GM19452 (cell line): ENCODE measurements around the gene GSTP1.
A peak's percentile ranks its signal among the peaks of the same experiment; 100 is the strongest.
"Not testable (repeated sequence)": the region's sequence is repeated elsewhere in the genome, so short reads cannot be mapped to it uniquely, and the experiment has no call there.

Experiments
- ATAC-seq: cut with Tn5 transposase; IDR thresholded peaks from one replicate; pipeline ENCODE4 v1.9.1; 2021; ENCODE audit not compliant: unreplicated experiment

GSTP1 gene

DNA sequence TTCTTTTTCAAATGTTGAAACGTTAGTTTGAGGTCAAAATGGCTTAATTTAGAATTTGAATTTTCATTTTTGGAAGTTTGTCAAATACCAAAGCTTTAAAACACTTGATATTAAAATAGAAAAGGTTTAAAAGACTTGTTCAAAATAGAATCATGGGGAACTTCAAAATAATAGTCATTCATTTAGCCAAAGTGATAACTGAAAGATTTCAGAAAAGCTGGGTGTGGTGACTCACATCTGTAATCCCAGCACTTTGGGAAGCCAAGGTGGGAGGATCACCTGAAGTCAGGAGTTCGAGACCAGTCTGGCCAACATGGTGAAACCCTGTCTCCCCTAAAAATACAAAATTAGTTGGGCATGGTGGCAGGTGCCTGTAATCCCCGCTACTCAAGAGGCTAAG is 10.9 kb downstream of the GSTP1 start:
- no peak for ATAC-seq

DNA sequence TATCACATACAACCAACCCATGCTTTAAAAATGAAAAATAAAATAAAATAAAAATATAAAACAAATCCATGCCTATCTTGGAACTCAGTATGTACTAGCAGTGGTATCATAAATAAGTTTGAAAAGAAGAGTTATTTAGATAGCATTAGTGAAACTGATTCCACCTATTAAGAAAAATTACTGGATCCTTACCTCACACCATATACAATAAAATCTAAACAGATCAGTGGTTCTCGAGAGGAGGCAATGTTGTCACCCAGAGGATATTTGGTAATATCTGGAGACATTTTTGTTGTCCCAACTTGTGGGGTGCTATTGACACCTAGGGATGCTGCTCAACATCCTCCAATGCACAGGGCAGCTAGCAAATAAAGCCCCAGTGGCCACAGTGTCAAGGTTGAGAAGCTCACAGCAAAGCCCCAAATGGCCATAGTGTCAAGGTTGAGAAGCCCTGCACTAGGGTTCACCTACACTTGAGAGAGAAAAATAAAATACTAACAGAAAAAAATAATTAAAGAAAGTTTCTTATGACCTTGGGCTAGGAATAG is 13.2 kb downstream of the GSTP1 start:
- ATAC-seq, result no peak

DNA sequence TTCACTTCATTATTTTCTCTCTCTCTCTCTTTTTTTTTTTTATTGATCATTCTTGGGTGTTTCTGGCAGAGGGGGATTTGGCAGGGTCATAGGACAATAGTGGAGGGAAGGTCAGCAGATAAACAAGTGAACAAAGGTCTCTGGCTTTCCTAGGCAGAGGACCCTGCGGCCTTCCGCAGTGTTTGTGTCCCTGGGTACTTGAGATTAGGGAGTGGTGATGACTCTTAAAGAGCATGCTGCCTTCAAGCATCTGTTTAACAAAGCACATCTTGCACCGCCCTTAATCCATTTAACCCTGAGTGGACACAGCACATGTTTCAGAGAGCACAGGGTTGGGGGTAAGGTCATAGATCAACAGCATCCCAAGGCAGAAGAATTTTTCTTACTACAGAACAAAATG is 13.8 kb downstream of the GSTP1 start:
- ATAC-seq, result not testable (repeated sequence)

DNA sequence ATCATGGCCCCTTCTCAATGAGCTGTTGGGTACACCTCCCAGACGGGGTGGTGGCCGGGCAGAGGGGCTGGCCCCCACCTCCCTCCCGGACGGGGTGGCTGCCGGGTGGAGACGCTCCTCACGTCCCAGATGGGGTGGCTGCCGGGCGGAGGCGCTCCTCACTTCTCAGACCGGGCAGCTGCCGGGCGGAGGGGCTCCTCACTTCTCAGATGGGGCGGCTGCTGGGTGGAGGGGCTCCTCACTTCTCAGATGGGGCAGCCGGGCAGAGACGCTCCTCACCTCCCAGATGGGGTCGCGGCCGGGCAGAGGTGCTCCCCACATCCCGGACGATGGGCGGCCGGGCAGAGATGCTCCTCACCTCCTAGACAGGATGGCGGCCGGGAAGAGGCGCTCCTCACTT is 14.4 kb downstream of the GSTP1 start:
- ATAC-seq, result not testable (repeated sequence)

DNA sequence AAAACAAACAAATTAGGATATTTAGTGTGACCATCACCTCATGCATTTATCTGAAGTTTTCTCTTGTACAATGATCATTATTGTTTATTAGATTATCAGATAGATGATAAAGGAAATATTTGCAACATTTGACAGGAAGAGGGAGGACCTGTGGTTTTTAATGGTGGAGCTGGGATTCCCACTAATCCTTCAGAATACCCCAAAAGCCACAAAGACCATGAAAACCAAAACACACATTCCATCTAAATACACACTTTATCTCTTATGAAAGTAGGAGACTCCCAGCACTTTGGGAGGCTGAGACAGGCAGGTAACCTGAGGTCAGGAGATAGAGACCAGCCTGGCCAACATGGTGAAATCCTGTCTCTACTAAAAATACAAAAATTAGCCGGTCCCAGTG is 15.5 kb downstream of the GSTP1 start:
- ATAC-seq, result no peak

DNA sequence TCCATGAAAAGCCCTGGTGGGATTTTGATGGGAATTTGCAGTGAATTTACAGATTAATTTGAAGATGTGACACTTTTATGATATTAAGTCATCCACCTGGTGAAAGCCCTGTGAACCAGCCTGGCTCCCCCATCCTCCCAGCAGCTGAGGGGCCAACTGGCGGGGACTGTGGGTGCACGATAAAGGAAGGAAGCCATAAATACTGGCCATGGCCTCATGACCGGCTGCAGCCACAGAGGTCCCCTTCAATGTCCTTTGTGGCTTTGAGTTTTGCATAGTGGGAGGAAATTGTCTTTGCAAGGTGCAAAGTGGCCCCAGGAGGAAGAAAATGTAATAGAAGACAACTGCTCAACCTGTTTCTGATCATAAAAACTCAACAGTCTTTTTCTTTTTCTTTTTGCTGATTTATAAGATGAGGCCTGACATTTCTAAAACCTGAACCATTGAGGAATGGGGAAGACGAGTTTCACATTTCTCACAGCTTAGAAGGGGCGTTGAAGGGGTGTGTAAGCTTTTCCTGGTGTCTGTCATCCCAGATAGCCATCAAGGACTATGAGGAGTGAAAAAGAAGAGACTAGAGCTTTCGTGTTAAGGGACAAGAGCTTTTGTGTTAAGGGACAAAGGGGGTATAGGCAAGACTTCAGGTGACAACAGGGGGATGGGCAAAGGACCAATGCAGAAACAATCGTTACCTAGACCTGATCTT is 16.9 kb downstream of the GSTP1 start:
- peak; percentile 67 for ATAC-seq

DNA sequence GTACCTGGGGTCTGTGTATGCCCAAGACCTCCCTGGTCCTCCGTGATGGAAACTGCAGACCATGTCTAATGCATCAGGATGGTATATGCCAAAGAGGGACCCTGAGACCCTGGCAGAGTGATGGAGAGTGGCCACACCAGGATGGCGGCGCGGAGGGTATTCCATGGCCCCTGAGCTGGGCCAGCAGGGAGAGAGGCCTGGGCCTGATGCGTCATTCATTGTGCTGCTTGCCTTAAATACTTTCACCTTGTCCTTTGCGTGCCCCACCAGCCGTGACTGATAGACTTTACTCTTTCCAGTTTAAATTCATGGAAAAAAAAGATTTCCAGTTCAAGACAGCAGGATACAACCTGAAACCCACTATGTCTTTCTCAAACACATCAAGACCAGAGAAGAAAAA is 17.5 kb downstream of the GSTP1 start:
- no peak for ATAC-seq

DNA sequence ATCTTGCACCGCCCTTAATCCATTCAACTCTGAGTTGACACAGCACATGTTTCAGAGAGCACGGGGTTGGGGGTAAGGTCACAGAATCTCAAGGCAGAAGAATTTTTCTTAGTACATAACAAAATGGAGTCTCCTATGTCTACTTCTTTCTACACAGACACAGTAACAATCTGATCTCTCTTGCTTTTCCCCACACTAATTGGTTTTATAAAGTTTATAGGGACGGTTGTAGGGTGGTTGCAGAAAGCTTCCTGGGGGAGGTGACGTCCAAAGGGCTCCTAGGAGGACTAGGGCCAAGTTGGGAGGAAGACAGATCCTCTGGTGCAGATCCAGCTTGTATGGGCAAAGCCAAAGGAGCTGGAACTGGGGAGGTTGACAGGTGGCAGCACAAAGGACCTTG is 20.5 kb downstream of the GSTP1 start:
- ATAC-seq, result not testable (repeated sequence)

DNA sequence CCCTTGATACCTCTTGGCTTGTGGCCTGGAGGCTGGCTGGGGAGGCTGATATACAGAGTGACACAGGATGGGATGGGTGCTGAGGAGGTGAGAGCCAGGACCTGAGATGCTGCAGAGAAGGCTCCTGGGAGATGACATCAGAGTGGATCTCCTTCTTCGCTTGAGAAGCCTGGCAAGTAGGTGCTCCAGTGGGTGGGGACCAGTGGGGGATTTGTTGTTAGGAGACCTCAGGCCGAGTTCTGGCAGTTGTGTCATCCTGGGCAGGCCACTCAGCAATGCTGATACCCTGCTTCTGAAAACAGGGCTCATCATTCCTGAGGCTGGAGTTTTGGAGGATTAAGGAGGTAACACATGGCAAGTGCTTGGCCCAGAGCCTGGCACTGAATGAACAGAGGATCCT is 21.2 kb downstream of the GSTP1 start:
- no peak for ATAC-seq

DNA sequence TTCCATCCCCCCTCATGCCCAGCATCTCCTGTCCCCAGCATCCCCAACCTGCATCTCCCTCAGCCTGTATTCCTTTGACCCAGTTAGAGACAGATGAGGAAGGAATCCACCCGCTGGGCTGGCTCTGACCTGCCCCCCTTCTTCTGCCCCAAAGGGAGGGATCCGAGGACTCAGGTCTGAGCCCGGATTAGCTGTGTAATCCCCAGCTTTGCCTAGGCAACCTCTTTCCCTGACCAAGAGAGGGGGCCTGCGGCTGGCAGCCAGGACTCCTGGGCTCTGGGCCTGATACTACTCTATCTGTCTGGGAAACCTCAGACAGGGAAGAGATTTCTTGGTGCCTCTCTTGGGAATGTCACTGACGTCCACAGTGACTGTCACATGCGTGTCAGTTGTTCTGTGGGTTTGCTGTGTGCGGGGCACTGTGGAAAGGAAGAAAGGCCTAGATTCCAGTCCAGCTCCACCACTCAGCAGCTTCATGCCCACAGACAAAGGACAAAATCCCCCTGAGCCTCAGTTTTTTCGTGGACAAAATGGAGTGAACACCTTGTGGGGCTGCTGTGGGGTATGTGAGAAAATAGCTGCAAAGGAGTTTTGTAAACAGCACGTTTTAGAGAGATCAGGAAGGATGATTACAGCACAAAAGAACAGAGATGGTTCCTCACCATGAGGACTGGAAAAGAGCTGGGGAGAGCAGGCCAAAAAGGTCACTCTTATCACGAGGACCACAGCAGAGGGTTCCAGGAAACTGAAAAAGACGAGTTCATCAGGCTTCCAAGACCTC is 21.8 kb downstream of the GSTP1 start:
- ATAC-seq, result no peak

DNA sequence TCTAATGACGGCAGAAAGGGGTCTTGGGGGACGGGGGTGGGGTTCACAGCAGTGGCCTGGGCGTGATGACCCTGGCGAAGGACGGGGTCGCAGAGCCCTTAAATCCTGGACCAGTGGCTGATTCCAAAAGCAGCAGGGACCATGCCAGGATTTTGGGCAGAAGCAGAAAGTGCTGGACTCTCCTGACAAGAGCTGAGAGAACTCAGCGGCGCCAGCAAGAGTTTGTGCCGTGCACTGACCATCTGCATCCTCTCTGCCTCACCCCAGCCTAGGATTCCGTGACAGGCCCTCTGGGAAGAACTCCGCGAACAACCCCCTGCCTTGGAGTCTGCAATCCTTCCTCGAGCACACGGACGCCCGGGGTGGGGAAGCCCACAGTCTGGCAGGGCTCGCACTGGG is 22.5 kb downstream of the GSTP1 start:
- no peak for ATAC-seq

DNA sequence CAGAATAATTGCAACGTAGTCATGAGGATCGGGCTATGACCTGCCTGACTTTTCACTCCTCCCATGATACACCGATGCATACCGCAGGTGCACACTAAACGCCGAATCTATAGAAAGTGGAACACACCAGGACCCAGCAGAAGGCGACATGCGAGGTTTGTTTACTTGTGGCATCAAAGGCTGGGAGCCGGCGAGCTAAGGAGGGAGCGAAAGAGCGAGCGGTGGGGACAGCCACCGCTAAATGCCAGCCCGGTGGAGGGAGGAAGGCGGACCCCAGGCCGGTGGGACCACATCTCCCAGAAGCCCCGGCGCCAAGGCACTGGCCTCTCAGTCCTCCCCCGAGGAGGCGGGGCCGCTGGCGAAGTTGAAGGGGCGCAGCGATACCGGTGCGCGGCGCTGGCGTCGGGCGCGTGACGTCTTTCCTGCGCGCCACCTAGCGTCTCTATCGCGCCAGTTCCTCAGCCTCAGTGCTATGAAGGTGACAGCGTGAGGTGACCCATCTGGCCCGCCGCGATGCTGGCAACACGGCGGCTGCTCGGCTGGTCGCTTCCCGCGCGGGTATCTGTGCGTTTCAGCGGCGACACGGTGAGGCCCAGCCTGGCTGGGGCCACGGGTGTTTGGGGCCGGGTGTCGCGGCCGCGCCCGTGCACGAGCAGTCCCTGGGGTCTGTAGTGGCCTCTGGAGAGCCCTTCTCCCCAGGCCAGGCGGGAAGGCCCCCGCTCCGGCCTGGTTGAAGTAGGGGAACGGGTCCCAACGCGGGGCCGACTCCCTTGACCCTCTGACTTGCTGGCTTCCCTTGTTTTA is 23.1 kb downstream of the GSTP1 start, which contains the start of gene NDUFV1:
Gene NDUFV1, plus strand, starts transcription at position 445 of the 804 bp plus-strand sequence. Its CDS starts 69 bp downstream, at position 514.
- peak; percentile 93 for ATAC-seq

DNA sequence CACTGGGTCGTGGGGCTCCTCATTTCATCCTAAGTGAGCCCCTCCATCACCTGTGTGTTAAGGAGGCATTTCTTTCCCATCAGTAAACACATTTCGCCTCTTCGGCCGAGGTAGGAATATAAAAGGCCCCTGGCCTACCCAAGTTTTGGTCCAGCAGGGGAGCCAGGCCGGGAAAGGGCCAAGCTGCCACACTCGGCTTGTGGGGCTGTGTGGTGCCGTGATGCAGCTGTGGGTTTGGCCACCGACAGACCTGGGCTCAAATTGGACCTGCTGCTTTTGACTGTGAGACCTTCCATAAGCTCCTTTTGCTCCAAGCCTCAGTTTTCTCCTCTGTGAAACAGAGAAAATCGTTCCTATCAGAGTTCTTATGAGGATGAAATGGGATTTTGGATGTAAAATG is 23.9 kb downstream of the GSTP1 start:
- no peak for ATAC-seq

DNA sequence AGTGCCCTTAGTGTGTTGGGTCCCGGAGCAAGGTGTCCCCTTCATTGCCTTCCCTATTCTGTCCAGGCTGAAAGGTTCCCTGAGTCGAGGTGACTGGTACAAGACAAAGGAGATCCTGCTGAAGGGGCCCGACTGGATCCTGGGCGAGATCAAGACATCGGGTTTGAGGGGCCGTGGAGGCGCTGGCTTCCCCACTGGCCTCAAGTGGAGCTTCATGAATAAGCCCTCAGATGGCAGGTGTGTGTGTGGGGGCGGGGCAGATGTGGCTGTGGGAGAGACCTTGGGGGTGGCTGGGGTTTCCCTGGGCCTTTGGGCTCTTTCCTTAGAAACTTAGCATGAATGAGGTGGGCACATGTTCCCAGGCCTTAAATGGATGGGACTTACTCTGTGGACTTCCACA is 24.9 kb downstream of the GSTP1 start:
- no peak for ATAC-seq

DNA sequence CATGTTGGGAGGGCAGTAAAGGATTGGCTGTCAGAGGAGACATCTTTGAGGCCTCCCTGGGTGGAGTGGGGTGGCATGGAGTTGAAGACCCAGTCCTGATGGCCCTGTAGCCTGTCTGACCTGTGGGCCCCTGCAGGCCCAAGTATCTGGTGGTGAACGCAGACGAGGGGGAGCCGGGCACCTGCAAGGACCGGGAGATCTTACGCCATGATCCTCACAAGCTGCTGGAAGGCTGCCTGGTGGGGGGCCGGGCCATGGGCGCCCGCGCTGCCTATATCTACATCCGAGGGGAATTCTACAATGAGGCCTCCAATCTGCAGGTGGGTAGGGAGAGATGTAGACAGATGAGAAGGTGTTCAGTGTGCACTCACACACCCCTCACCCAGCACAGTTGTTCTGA is 25.7 kb downstream of the GSTP1 start:
- ATAC-seq, result no peak

DNA sequence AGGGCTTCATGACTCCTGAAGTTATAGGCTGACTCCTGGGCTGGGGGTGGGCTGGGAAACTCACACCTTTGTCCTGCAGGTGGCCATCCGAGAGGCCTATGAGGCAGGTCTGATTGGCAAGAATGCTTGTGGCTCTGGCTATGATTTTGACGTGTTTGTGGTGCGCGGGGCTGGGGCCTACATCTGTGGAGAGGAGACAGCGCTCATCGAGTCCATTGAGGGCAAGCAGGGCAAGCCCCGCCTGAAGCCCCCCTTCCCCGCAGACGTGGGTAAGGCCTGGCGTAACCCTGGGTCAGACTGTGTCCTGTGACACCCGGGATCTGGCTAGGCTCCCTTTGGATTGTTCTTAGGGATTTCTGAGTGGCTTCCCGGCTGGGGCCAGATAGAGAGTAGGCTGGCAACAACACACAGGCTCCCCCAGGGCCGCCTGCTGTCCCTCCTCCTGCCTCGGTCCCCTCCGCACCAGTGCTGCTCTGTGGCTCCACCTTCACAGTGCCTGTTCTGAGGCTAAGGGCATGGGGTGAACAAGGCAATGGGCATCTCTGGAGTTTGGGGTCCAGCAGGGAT is 26.8 kb downstream of the GSTP1 start:
- ATAC-seq, result no peak

DNA sequence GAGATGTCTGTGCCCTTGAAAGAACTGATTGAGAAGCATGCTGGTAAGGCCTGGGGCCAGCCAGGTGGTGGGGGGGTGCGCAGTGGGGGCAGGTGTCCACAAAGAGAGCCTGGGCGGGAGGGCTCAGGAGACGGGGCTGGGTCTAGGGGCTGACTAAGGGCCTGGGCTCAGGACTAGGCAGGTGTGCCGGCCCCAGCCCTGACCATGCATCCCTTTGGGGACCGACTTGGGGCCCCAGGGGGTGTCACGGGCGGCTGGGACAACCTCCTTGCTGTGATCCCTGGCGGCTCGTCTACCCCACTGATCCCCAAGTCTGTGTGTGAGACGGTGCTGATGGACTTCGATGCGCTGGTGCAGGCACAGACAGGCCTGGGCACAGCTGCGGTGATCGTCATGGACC is 27.6 kb downstream of the GSTP1 start:
- no peak for ATAC-seq

DNA sequence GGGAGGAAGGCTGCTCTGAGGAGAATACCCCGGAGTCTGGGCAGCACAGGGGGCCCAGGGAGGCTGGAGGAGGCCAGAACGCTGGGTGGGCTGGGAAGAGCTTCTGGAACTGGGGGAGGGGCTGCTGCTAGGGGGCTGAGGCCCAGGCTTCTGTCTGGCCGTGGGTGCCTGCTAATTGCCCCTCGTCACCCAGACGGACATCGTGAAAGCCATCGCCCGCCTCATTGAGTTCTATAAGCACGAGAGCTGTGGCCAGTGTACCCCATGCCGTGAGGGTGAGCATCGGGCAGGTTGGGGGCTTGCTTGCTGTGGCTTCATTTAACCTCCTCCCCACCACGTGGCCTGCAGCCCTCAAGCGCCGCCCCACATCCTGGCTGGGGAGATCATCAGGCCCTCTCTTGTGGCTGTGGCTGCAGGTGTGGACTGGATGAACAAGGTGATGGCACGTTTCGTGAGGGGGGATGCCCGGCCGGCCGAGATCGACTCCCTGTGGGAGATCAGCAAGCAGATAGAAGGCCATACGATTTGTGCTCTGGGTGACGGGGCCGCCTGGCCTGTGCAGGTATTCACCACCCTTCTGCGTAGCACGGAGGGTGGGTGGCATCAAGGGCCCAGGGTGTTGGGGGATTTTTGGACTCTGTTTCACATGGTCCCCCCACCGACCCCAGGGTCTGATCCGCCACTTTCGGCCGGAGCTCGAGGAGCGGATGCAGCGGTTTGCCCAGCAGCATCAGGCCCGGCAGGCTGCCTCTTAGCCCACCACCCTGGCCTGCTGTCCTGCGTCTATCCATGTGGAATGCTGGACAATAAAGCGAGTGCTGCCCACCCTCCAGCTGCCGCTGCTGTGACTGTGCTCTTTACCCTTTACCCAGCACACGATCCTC is 28.3 kb downstream of the GSTP1 start:
- ATAC-seq, result no peak

DNA sequence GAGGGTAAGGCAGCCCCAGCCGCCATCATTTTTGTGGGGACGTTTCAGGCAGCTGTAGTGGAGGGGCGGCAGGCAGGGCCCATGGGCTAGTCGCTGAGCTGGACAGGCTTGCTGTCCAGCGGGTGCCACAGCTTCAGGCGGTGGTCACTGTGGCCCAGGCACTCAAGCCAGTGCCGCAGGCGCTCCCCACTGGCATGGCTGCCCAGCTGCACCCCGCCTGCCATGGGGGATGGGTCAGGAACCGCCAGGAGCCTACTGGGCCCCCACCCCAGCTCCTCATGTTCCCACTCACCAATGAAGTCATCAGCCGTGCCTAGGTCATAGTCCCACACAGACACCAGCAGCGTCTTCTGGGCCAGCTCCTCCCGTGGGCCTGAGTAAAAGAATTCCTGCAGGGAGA is 29.1 kb downstream of the GSTP1 start:
- ATAC-seq, result no peak

DNA sequence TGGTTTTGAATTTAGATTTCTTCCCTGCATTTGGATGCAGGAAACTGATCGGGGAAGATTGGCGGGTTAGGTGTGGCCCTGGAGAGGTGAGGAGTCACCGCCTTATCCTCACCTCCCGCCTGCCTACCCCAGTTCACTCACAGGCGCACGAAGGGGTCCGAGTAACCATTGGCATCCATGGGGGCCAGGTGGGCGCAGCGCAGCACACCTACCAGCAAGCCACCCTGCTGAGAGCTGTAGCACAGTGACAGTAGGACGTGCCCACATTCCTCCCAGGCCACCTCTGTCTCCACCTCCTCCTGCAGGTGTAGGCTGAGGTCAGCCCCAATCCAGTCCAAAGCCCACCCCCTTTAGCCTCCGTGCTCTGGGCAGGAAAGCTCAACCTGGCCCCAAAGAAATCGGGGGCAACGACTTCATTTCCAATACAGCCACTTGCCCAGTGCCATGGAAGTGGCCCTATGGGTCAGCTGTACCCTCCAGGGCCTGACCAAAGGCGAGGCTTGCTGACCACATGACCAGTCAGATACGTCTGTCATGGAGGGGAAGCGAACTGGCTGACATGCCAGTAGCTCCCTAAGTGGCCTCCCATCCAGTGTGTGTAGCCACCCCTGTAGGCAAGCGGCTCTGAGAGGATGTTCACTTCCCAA is 29.8 kb downstream of the GSTP1 start:
- ATAC-seq, result no peak
